H9 (cell line): Measurements from ENCODE around the gene ZNF678. TPM values are rescaled to one million over a fixed set of nuclear protein-coding genes. Genes with fewer than 3 reads are reported as not detected.

Experiments used
- DNase-seq: peaks from one replicate; pipeline ENCODE4 v3.0.0-alpha.2; 2017
- H2AFZ ChIP-seq: one replicate; pipeline ENCODE4 v1.6.1; 2013; ENCODE audit warnings: mild to moderate bottlenecking, low read length, control low read depth, moderate library complexity
- H2AK5ac ChIP-seq: 2 replicates; pipeline ENCODE4 v1.6.1; 2013; ENCODE audit warnings: low read length, control low read depth, mixed read lengths; ENCODE audit not compliant: insufficient read length
- H2BK120ac ChIP-seq: one replicate; pipeline ENCODE4 v1.6.1; 2013; ENCODE audit warnings: low read depth, mild to moderate bottlenecking, low read length, control low read depth, inconsistent platforms; ENCODE audit not compliant: poor library complexity, severe bottlenecking
- H2BK12ac ChIP-seq: 2 replicates; pipeline ENCODE4 v1.6.1; 2013; ENCODE audit warnings: low read length, control low read depth, mixed read lengths, low read depth; ENCODE audit not compliant: insufficient read length
- H2BK15ac ChIP-seq: 2 replicates; pipeline ENCODE4 v1.6.1; 2013; ENCODE audit warnings: low read depth, low read length, control low read depth
- H2BK20ac ChIP-seq: one replicate; pipeline ENCODE4 v1.6.1; 2013; ENCODE audit warnings: low read depth, mild to moderate bottlenecking, low read length, control low read depth, inconsistent platforms; ENCODE audit not compliant: poor library complexity, severe bottlenecking
- H2BK5ac ChIP-seq: 2 replicates; pipeline ENCODE4 v1.6.1; 2013; ENCODE audit warnings: low read length, control low read depth, mixed read lengths; ENCODE audit not compliant: insufficient read length
- H3K14ac ChIP-seq: 2 replicates; pipeline ENCODE4 v1.6.1; 2013; ENCODE audit warnings: low read length, control low read depth; ENCODE audit not compliant: insufficient read depth
- H3K18ac ChIP-seq: 2 replicates; pipeline ENCODE4 v1.6.1; 2013; ENCODE audit warnings: low read depth, mild to moderate bottlenecking, mixed read lengths, low read length, control low read depth; ENCODE audit not compliant: insufficient read length
- H3K23ac ChIP-seq: 2 replicates; pipeline ENCODE4 v1.6.1; 2013; ENCODE audit warnings: low read length, control low read depth, mixed read lengths, low read depth; ENCODE audit not compliant: insufficient read length
- H3K23me2 ChIP-seq: 2 replicates; pipeline ENCODE4 v1.6.1; 2013; ENCODE audit warnings: low read depth, mild to moderate bottlenecking, mixed read lengths, low read length, control low read depth; ENCODE audit not compliant: insufficient read length, poor library complexity, severe bottlenecking
- H3K27ac ChIP-seq: 2 replicates; pipeline ENCODE4 v1.5.1; 2013; ENCODE audit warnings: low read length, control low read depth, mixed read lengths, low read depth; ENCODE audit not compliant: insufficient read length
- H3K27me3 ChIP-seq: 2 replicates; pipeline ENCODE4 v1.6.1; 2013; ENCODE audit warnings: low read length, control low read depth, inconsistent platforms; ENCODE audit not compliant: insufficient read depth
- H3K4ac ChIP-seq: 2 replicates; pipeline ENCODE4 v1.6.1; 2013; ENCODE audit warnings: low read depth, mild to moderate bottlenecking, control low read depth, inconsistent platforms, low read length, moderate library complexity
- H3K4me1 ChIP-seq: 2 replicates; pipeline ENCODE4 v1.6.1; 2013; ENCODE audit warnings: low read length, control low read depth, inconsistent platforms; ENCODE audit not compliant: insufficient read depth
- H3K4me2 ChIP-seq: 2 replicates; pipeline ENCODE4 v1.6.1; 2013; ENCODE audit warnings: low read length, control low read depth, mixed read lengths; ENCODE audit not compliant: insufficient read length, insufficient read depth
- H3K56ac ChIP-seq: 2 replicates; pipeline ENCODE4 v1.6.1; 2013; ENCODE audit warnings: low read depth, mild to moderate bottlenecking, mixed read lengths, low read length, control low read depth; ENCODE audit not compliant: insufficient read length
- H3K79me1 ChIP-seq: 2 replicates; pipeline ENCODE4 v1.6.1; 2013; ENCODE audit warnings: low read depth, mild to moderate bottlenecking, moderate library complexity, low read length, control low read depth, inconsistent platforms; ENCODE audit not compliant: insufficient read depth, poor library complexity, severe bottlenecking
- H3K79me2 ChIP-seq: 2 replicates; pipeline ENCODE4 v1.6.1; 2013; ENCODE audit warnings: low read length, control low read depth, inconsistent platforms; ENCODE audit not compliant: insufficient read depth
- H3K9ac ChIP-seq: 2 replicates; pipeline ENCODE4 v1.6.1; 2013; ENCODE audit warnings: low read length, control low read depth, mixed read lengths; ENCODE audit not compliant: insufficient read length; ENCODE audit errors: extremely low read depth
- H3K9me3 ChIP-seq: one replicate; pipeline ENCODE4 v1.6.1; 2013; ENCODE audit warnings: low read depth, low read length, inconsistent platforms; ENCODE audit not compliant: control insufficient read depth
- H3T11ph ChIP-seq: one replicate; pipeline ENCODE4 v1.6.1; 2013; ENCODE audit warnings: mild to moderate bottlenecking, low read length, control low read depth, inconsistent platforms
- H4K20me1 ChIP-seq: one replicate; pipeline ENCODE4 v1.6.1; 2013; ENCODE audit not compliant: control insufficient read depth, insufficient read length, insufficient read depth
- H4K5ac ChIP-seq: 2 replicates; pipeline ENCODE4 v1.6.1; 2013; ENCODE audit warnings: low read depth, mild to moderate bottlenecking, mixed read lengths, low read length, control low read depth; ENCODE audit not compliant: insufficient read length
- H4K8ac ChIP-seq: replicated peaks from 2 replicates; pipeline ENCODE4 v1.6.1; 2013; ENCODE audit warnings: low read length, control low read depth, mixed read lengths, low read depth; ENCODE audit not compliant: insufficient read length
- H4K91ac ChIP-seq: 2 replicates; pipeline ENCODE4 v1.6.1; 2013; ENCODE audit warnings: low read depth, mild to moderate bottlenecking, moderate library complexity, mixed read lengths, low read length, control low read depth; ENCODE audit not compliant: insufficient read length
- H3K27ac Mint-ChIP-seq, 3 experiments: 2 replicates in 2 of 3; 3 replicates in 1 of 3; pipeline ENCODE4 v1.8.0; 2020 to 2021; ENCODE audit warnings: mixed read lengths in 3 of 3, mild to moderate bottlenecking in 1 of 3, moderate library complexity in 1 of 3
- H3K27me3 Mint-ChIP-seq: 2 replicates; pipeline ENCODE4 v1.8.0; 2021; ENCODE audit warnings: low read depth, mild to moderate bottlenecking, moderate library complexity, mixed read lengths
- H3K36me3 Mint-ChIP-seq, 3 experiments: 2 replicates in 2 of 3; 3 replicates in 1 of 3; pipeline ENCODE4 v1.8.0; 2020 to 2021; ENCODE audit warnings: low read depth in 3 of 3, mixed read lengths in 3 of 3; ENCODE audit not compliant: insufficient read depth in 1 of 3
- H3K4me1 Mint-ChIP-seq, 2 experiments: 2 replicates each; pipeline ENCODE4 v1.8.0; 2020; ENCODE audit warnings: mixed read lengths in 2 of 2
- H3K4me3 Mint-ChIP-seq, 2 experiments: 2 replicates in 1 of 2; 3 replicates in 1 of 2; pipeline ENCODE4 v1.8.0; 2020 to 2021; ENCODE audit warnings: mild to moderate bottlenecking in 2 of 2, mixed read lengths in 2 of 2, moderate library complexity in 1 of 2
- H3K9me3 Mint-ChIP-seq, 2 experiments: 2 replicates in 1 of 2; 3 replicates in 1 of 2; pipeline ENCODE4 v1.8.0; 2020; ENCODE audit warnings: mild to moderate bottlenecking in 2 of 2, mixed read lengths in 2 of 2, moderate library complexity in 1 of 2
- WGBS: extraction: QIAGEN DNeasy Blood & Tissue Kit; methylation state at CpG from one replicate; pipeline ENCODE4 v1.1.7; 2013; ENCODE audit warnings: missing lambda C conversion rate, low lambda C conversion rate, mixed read lengths; ENCODE audit not compliant: insufficient read length; ENCODE audit errors: extremely low coverage; 5-methylcytosine and 5-hydroxymethylcytosine counted together
- total RNA-seq: library from RNA; stranded (reverse); gene quantifications from 2 replicates; pipeline ENCODE4 v1.2.1, GENCODE V29; 2021
- TF ChIP-seq, protein P1 (sequence below): fragments of 200-600 bp; sonication (generic); conservative IDR thresholded peaks from 3 replicates; pipeline ENCODE4 v1.8.0; 2021; ENCODE audit warnings: antibody characterized with exemption, mild to moderate bottlenecking

ZNF678 gene
- total RNA-seq, 1 experiment from 2014 or later, result 25.3 TPM

DNA sequence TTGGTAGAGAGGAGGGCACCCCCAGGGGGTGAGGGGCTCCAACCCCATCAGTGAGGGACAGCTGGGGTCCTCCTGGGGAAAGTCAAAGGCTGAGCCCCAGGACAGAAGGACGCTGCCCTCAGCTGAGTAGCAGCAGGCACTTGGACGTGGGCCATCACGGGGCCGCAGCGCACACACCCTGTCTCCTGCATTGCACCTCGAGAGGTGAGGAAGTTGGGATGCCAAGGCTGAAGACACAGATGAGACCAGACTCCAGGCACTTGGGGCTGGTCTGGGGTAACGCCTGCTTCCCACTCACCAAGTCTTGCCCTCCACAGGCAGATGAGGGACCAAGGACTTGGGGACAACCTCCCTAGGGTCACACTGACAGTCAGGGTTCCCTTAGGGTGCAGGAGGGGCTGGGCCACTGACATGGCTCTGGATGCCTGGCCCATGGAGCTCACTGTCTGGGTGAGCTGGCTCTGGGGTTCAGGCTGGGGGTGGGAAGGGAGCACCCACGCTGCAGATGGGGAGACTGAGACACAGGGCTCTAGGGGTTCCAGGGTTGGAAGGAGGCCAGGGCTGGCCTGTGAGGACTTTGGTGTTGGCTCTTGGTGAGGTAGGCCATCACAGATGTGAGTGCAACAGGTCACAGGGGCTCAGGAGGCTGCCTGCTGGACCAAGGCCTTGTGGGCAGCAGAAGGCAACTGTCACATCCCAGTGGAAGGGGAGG lies 16.6 kb upstream of the ZNF678 start:
- Mint-ChIP-seq H3K4me3 (no peak overlapping the region), H3K27ac (no peak overlapping the region), H3K27me3 (peaks cover 13% of the 10 kb centered on the region), H3K9me3 (peaks cover 19 to 21% of the 10 kb centered on the region in 2 experiments), H3K4me1 (peaks cover 0 to 4% of the 10 kb centered on the region in 2 experiments; a peak in 3 of 4 replicates), H3K36me3 (peaks cover 2 to 8% (median 3%) of the 10 kb centered on the region in 3 experiments; a peak in 4 of 7 replicates)
- no peak for DNase-seq
- no peak overlapping the region for H3K4ac ChIP-seq
- H3K23me2 ChIP-seq, result peaks cover 14% of the 10 kb centered on the region
- H3K4me1 ChIP-seq, result no peaks in the 10 kb centered on the region
- H4K91ac ChIP-seq, result no peak overlapping the region
- H3K27me3 ChIP-seq, result no peaks in the 10 kb centered on the region; the same call in 1 of the 2 replicates
- H2BK15ac ChIP-seq, result no peak overlapping the region
- TF ChIP-seq, protein P1, sequence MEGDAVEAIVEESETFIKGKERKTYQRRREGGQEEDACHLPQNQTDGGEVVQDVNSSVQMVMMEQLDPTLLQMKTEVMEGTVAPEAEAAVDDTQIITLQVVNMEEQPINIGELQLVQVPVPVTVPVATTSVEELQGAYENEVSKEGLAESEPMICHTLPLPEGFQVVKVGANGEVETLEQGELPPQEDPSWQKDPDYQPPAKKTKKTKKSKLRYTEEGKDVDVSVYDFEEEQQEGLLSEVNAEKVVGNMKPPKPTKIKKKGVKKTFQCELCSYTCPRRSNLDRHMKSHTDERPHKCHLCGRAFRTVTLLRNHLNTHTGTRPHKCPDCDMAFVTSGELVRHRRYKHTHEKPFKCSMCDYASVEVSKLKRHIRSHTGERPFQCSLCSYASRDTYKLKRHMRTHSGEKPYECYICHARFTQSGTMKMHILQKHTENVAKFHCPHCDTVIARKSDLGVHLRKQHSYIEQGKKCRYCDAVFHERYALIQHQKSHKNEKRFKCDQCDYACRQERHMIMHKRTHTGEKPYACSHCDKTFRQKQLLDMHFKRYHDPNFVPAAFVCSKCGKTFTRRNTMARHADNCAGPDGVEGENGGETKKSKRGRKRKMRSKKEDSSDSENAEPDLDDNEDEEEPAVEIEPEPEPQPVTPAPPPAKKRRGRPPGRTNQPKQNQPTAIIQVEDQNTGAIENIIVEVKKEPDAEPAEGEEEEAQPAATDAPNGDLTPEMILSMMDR, result no peak
- no peak overlapping the region for H2BK12ac ChIP-seq
- H4K5ac ChIP-seq, result peak overlapping the region; percentile 72
- no peak overlapping the region for H2AFZ ChIP-seq
- WGBS, result no CpG with 5 or more reads among the region's 8 CpGs
- no peak overlapping the region for H2BK5ac ChIP-seq
- no peak overlapping the region for H3T11ph ChIP-seq
- no peak overlapping the region for H3K18ac ChIP-seq
- H2BK120ac ChIP-seq, result no peak overlapping the region
- no peak overlapping the region for H3K4me2 ChIP-seq
- no peak overlapping the region; the same call in 1 of the 2 replicates for H3K14ac ChIP-seq
- H3K79me1 ChIP-seq, result no peaks in the 10 kb centered on the region
- no peak overlapping the region for H3K56ac ChIP-seq
- no peak overlapping the region for H2AK5ac ChIP-seq
- H4K20me1 ChIP-seq, result no peaks in the 10 kb centered on the region
- no peak overlapping the region for H3K9ac ChIP-seq
- H3K23ac ChIP-seq, result no peak overlapping the region
- H3K79me2 ChIP-seq, result no peaks in the 10 kb centered on the region
- H2BK20ac ChIP-seq, result no peak overlapping the region
- peak overlapping the region; percentile 72 for H4K8ac ChIP-seq
- H3K9me3 ChIP-seq, result no peaks in the 10 kb centered on the region
- H3K27ac ChIP-seq, result no peak overlapping the region
